OCI-LY7 (cell line): ENCODE data around the gene HDAC7. TPM values are rescaled to one million over a fixed set of nuclear protein-coding genes. Genes with fewer than 3 reads are reported as not detected.

Experiments
- BruUV-seq: library from RNA; stranded (reverse); fragments of 400-500 nt; replicated peaks from 2 replicates; lab custom pipeline; 2021; lab: Mats Ljungman, UMichigan
- CTCF ChIA-PET: fragments of 300-600 bp; sonication (Branson Sonifier 250); formaldehyde crosslinking; loops from one replicate; lab custom pipeline; 2022; ENCODE audit warnings: antibody characterized with exemption; ENCODE audit not compliant: unreplicated experiment; lab: Charles Lee
- POLR2A ChIA-PET: fragments of 300-600 bp; sonication (Branson Sonifier 250); formaldehyde crosslinking; loops from one replicate; lab custom pipeline; 2022; ENCODE audit warnings: antibody characterized with exemption; lab: Charles Lee
- DNase-seq: peaks from one replicate; pipeline ENCODE4 v3.0.0-alpha.2; 2015; ENCODE audit warnings: low spot score
- H2AFZ ChIP-seq: fragments of 200-600 bp; sonication (generic), shearing (Covaris generic); 2 replicates; pipeline ENCODE4 v1.6.1; 2014; ENCODE audit warnings: mild to moderate bottlenecking, antibody characterized with exemption, low read length, moderate library complexity
- H3K27ac ChIP-seq: fragments of 200-600 bp; sonication (generic); 2 replicates; pipeline ENCODE4 v1.5.1; 2014; ENCODE audit warnings: mixed run types, low read depth, mild to moderate bottlenecking, moderate library complexity, low read length, inconsistent platforms; ENCODE audit not compliant: poor library complexity, severe bottlenecking
- H3K36me3 ChIP-seq: fragments of 200-600 bp; sonication (generic); 2 replicates; pipeline ENCODE4 v1.6.1; 2014; ENCODE audit warnings: mild to moderate bottlenecking, antibody characterized with exemption, low read length, moderate library complexity, mixed read lengths; ENCODE audit not compliant: insufficient read depth
- H3K4me1 ChIP-seq: fragments of 200-600 bp; sonication (generic); 2 replicates; pipeline ENCODE4 v1.5.1; 2014; ENCODE audit warnings: mild to moderate bottlenecking, low read length; ENCODE audit not compliant: insufficient read depth, poor library complexity, severe bottlenecking
- H3K4me2 ChIP-seq: fragments of 200-600 bp; sonication (generic); 2 replicates; pipeline ENCODE4 v1.6.1; 2014; ENCODE audit warnings: mild to moderate bottlenecking, low read length
- H3K4me3 ChIP-seq: fragments of 200-600 bp; sonication (generic); 2 replicates; pipeline ENCODE4 v1.5.1; 2014; ENCODE audit warnings: mild to moderate bottlenecking, low read depth, low read length; ENCODE audit not compliant: poor library complexity, severe bottlenecking
- H3K79me2 ChIP-seq: fragments of 200-600 bp; sonication (generic); 2 replicates; pipeline ENCODE4 v1.6.1; 2016; ENCODE audit warnings: low read depth, mild to moderate bottlenecking, low read length, moderate library complexity, mixed read lengths; ENCODE audit not compliant: insufficient read depth
- H3K9me2 ChIP-seq: fragments of 200-600 bp; sonication (generic); 2 replicates; pipeline ENCODE4 v1.6.1; 2016; ENCODE audit warnings: mild to moderate bottlenecking, low read length, mixed read lengths; ENCODE audit not compliant: insufficient read depth
- H3K9me3 ChIP-seq: fragments of 200-600 bp; sonication (generic); 2 replicates; pipeline ENCODE4 v1.6.1; 2014; ENCODE audit warnings: mild to moderate bottlenecking, mixed run types, low read length, mixed read lengths
- H4K20me1 ChIP-seq: fragments of 200-600 bp; sonication (generic); 2 replicates; pipeline ENCODE4 v1.6.1; 2014; ENCODE audit warnings: mild to moderate bottlenecking, antibody characterized with exemption, low read length, moderate library complexity, mixed read lengths; ENCODE audit not compliant: insufficient read depth
- EZH2phosphoT487 ChIP-seq: fragments of 200-600 bp; sonication (generic); IDR thresholded peaks from 2 replicates; pipeline ENCODE4 v1.6.1; 2018; ENCODE audit warnings: low read depth, borderline replicate concordance, mild to moderate bottlenecking, mixed run types, antibody characterized with exemption, low read length, moderate library complexity, mixed read lengths
- intact Hi-C: fragments of 100-400 bp; cut with micrococcal nuclease; formaldehyde crosslinking; loops from one replicate; pipeline ENCODE4 v1.10.0; 2022; ENCODE audit not compliant: unreplicated experiment
- total RNA-seq, 2 experiments: library from RNA; depleted of rRNA in 1 of 2; stranded (reverse); fragments of >200 nt in 1 of 2; shearing (Covaris generic) in 1 of 2; gene quantifications; 2 replicates each; pipeline ENCODE4 v1.2.3, GENCODE V29; 2014 to 2022
- TF ChIP-seq, protein P1 (sequence below): fragments of 200-600 bp; sonication (generic); conservative IDR thresholded peaks from 2 replicates; pipeline ENCODE4 v1.5.1; 2014; ENCODE audit warnings: mild to moderate bottlenecking, antibody characterized with exemption, low read length, moderate library complexity, mixed read lengths

The HDAC7 gene
- total RNA-seq, 2 experiments from 2014 or later = 45.9 to 131 TPM

DNA sequence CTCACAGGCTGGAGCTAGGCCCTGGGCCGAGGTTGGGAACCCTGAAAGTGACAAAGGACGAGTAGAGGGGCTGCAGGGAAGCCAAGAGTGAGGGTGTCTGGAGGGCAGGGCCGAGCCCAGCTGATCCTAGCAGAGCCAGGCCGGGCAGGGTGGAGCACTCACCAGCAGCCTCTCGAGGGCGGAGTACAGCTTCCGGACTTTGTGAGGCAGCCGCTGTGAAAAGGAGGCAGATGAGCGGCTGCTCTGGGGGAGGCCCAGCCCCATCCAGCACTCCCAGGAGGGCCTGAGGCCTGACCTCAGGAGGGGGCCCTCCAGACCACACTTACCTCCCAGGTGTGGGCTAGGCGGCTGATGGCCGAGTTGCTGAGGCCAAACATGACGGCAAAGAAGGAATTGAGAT lies 79.7 kb downstream of the HDAC7 start:
- Histone ChIP-seq H3K4me3 (peak overlapping the region; percentile 5), H3K27ac (peak overlapping the region; percentile 44), H3K79me2 (no peaks in the 10 kb centered on the region), H4K20me1 (no peaks in the 10 kb centered on the region), H3K4me2 (peak overlapping the region; percentile 59), H3K36me3 (no peaks in the 10 kb centered on the region), H3K9me3 (no peaks in the 10 kb centered on the region), H3K4me1 (peaks cover 30% of the 10 kb centered on the region), H3K9me2 (no peaks in the 10 kb centered on the region), H2AFZ (peak overlapping the region; percentile 85)
- DNase-seq = peak; percentile 79
- no TSS peak for BruUV-seq
- CTCF ChIA-PET = interaction anchor here (0.6 to 5.8 kb wide), 13 partner anchors 8 to 98 kb away, joined by 3 to 47 read pairs (median 5); partner anchors contain the start of genes ENDOU and RPAP3
- intact Hi-C loops = loop anchor here (1.0 kb wide), 1 partner anchor 25 kb away; no protein-coding TSS in a partner anchor
- TF ChIP-seq, protein P1, sequence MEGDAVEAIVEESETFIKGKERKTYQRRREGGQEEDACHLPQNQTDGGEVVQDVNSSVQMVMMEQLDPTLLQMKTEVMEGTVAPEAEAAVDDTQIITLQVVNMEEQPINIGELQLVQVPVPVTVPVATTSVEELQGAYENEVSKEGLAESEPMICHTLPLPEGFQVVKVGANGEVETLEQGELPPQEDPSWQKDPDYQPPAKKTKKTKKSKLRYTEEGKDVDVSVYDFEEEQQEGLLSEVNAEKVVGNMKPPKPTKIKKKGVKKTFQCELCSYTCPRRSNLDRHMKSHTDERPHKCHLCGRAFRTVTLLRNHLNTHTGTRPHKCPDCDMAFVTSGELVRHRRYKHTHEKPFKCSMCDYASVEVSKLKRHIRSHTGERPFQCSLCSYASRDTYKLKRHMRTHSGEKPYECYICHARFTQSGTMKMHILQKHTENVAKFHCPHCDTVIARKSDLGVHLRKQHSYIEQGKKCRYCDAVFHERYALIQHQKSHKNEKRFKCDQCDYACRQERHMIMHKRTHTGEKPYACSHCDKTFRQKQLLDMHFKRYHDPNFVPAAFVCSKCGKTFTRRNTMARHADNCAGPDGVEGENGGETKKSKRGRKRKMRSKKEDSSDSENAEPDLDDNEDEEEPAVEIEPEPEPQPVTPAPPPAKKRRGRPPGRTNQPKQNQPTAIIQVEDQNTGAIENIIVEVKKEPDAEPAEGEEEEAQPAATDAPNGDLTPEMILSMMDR = 0 out of 2 replicates have a peak, but pooled peaks have one; percentile 8
- no peak for TF ChIP-seq EZH2phosphoT487
- POLR2A ChIA-PET = interaction anchor here (0.6 to 5.4 kb wide), 12 partner anchors 8 to 95 kb away, joined by 3 to 44 read pairs (median 8); partner anchors contain the start of genes ENDOU and RAPGEF3

DNA sequence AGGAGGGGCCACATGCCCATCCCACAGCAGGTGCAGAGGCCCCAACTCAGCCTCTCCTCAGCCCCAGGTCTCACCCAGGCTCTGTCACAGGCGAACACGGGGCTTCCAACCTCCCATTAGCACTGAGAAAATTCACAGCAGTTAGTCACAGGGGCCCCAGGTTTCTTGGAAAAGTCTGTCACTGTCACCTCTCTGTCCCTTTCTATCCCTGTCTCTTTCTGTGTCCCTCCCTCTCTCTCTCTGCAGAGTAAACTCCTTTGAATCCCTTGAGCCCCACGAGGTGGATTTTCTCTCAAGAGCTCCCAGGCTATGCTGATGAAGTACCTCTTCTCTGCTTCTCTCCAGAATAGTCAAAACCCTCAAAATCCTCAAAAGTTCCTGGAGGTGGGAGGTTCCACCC lies 80.4 kb downstream of the HDAC7 start:
- H3K36me3 ChIP-seq = no peaks in the 10 kb centered on the region
- no peaks in the 10 kb centered on the region for H3K9me2 ChIP-seq
- no peak overlapping the region for H3K27ac ChIP-seq
- H3K4me1 ChIP-seq = peaks cover 30% of the 10 kb centered on the region
- H2AFZ ChIP-seq = peak overlapping the region; percentile 85; the same call in 1 of the 2 replicates
- H3K4me3 ChIP-seq = no peak overlapping the region
- H3K4me2 ChIP-seq = no peak overlapping the region; the same call in 1 of the 2 replicates
- no TSS peak for BruUV-seq
- intact Hi-C loops = no loop called here
- DNase-seq = no peak
- H3K9me3 ChIP-seq = no peaks in the 10 kb centered on the region
- no peaks in the 10 kb centered on the region for H4K20me1 ChIP-seq
- TF ChIP-seq, protein P1 = no peak
- TF ChIP-seq EZH2phosphoT487 = no peak
- CTCF ChIA-PET = interaction anchor here (0.6 to 5.8 kb wide), 5 partner anchors 13 to 99 kb away, joined by 3 to 47 read pairs (median 5); partner anchors contain the start of gene ENDOU
- POLR2A ChIA-PET = interaction anchor here (0.6 to 5.4 kb wide), 9 partner anchors 7 to 95 kb away, joined by 3 to 44 read pairs (median 14); partner anchors contain the start of genes ENDOU and RAPGEF3
- H3K79me2 ChIP-seq = no peaks in the 10 kb centered on the region

DNA sequence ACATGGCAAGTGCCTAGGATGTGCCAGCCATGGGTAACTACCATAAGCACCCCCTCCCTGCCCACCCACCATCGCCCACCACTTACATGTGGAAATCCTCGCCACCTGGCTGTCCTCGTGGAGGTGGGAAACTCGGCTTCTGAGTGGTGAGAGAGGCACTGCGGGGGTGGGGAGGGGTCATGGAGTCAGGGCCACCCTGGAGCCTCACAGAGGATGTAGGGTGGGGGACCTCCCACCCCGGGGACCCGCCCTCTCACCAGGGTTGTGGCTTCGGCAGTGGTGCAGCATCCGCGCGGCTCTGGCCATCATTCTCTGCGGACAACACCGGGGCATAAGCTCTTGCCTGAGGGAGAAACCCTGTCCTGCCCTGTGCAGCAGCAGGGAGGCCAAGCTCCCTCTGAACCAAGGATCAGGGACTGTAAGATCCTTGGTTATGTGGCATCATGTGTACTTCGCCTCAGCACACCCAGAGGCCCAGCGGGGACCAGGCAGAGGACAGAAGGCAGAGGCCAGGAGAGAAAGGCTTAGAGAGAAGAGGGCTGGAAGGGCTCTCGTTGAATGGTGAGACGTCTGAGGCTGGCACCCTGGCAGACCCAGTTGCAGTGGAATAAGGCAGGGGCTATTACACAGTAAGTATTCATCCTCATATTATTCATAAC lies 81.6 kb downstream of the HDAC7 start:
- H3K27ac ChIP-seq = no peak overlapping the region
- H3K4me2 ChIP-seq = no peak overlapping the region
- TF ChIP-seq, protein P1 = no peak
- no peak for TF ChIP-seq EZH2phosphoT487
- DNase-seq = no peak
- no peaks in the 10 kb centered on the region for H3K9me2 ChIP-seq
- BruUV-seq = no TSS peak
- H2AFZ ChIP-seq = no peak overlapping the region
- no peaks in the 10 kb centered on the region for H3K9me3 ChIP-seq
- ChIA-PET CTCF (no interaction called here), POLR2A (no interaction called here)
- no peaks in the 10 kb centered on the region for H4K20me1 ChIP-seq
- intact Hi-C loops = no loop called here
- no peaks in the 10 kb centered on the region for H3K36me3 ChIP-seq
- H3K4me3 ChIP-seq = no peak overlapping the region
- no peaks in the 10 kb centered on the region for H3K79me2 ChIP-seq
- H3K4me1 ChIP-seq = peaks cover 30% of the 10 kb centered on the region
